DMS114 treated with DMSO at 0.1 percent for 48 hours (cell line): ENCODE measurements around the gene PI4KB.
"Not testable (repeated sequence)": the region's sequence is repeated elsewhere in the genome, so short reads cannot be mapped to it uniquely, and the experiment has no call there.

Experiments
- DNase-seq: peaks from one replicate; lab custom pipeline; 2025; ENCODE audit not compliant: unreplicated experiment; lab: John Stamatoyannopoulos, UW

Gene PI4KB

DNA sequence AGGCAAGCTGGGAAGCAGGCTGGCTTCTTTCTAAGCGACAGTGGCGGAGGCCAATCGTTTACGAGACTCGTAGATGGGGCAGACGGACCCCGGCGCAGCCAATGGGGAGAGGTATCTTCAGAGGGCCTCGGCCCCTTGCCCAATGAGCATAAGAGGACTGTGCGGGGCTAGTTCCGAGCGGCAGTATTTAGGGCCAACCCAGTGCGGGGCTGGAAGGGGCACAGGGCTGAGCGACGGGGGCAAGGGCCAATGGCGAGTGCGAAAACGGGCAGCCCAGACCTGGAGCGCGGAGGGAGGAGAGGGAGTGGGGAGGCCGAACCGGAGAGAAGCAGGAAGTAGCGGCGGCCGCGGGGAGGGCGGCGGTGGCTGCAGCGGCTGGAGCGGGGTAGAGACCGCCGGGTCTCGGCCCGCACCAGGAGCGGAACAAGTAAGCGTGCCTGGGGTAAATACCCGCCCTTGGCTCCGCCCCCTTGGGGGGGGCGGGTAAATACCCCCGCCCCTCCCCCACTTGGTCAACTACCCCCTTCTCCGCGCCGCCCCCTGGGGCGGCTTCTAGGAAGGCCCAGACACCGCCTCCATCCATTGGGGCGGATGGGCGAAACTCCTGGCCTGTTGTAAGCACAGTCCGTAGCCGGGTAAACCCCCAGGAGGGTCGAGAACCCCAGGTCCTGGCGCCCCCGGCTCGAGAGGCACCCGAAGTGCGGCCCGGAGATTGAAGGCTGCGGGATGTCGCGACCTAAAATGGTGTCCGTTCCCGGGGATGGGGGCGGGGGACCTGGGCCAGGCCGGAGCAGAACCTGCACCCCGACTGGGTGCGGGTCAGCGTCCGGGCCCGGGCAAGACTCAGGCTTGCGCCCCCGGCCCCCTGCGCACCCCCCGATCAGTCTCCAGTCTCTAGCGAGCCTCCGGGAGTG, 45.0 kb downstream of the PI4KB start, which contains the start of gene ZNF687:
ZNF687 (plus strand) TSS at position 331 of the 914 bp plus-strand sequence. CDS start 3,993 bp downstream, outside the sequence.
- peak; percentile 100 for DNase-seq

DNA sequence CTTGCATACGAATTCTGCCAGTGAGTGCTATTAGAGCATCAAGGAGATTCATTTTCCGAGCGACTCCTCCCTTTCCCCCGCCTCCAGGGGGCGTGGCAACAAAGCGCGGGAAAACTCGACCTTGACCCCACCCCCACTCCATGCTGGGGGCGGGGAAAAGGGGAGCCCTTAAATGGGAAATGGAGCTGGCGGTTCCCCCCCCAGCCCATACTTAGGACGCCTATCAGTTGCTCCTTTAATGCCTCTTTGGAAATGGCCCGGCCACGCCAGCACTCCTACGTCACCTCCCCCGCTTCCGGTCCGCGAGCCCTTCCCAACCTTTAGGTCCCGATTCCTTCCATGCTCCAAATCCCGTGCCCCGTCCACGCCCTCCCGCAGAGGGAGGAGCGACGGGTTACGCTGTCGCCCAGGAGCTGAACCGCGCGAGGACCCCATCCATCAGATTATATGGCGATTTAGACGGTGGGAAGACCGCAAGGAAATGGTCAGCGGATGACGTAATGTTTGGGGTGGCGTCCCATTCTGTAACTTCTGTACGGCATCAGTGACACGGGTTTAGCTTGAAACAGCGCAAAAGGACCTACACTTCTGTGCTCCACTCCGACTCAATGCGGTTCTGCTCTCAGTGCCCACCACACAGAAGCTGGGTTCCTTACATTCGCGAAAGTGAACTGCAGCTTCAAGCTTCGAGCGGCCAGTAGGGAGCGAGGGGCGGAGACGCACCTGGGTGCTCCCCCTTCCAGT, 45.8 kb downstream of the PI4KB start:
- peak; percentile 99 for DNase-seq

DNA sequence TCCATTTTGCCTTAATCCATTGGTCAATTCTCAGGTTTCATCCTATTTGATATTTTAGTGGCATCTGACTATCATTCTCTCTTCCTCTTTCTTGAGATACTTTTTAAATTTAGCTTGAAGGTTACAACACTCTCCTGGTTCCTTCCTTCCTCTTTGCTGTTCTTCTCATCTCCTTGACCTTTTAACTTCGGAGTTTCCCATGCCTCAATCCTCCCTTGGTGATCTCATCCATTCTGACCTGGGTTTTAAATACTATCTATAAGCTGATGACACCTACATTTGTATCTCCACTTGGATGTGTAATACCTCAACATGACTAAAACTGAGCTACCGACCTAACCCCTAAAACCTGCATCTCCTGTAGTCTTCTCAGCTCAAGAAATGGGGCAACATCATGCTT, 50.0 kb downstream of the PI4KB start:
- DNase-seq: no peak

DNA sequence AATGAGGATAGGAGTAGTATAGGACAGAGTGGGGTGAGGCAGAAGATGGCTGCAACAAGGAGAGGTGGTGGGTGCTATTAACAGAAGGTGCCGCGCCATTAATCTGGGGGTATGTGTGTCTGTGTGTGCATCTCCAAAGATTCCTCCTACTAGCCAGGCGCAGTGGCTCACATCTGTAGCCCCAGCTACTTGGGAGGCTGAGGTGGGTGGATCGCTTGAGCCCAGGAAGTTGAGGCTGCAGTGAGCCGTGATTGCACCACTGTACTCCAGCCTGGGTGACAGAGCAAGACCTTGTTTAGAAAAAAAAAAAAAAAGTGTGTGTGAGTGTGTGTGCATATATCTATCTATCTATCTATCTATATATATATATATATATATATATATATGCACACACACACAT, 51.9 kb downstream of the PI4KB start:
- DNase-seq: not testable (repeated sequence)

DNA sequence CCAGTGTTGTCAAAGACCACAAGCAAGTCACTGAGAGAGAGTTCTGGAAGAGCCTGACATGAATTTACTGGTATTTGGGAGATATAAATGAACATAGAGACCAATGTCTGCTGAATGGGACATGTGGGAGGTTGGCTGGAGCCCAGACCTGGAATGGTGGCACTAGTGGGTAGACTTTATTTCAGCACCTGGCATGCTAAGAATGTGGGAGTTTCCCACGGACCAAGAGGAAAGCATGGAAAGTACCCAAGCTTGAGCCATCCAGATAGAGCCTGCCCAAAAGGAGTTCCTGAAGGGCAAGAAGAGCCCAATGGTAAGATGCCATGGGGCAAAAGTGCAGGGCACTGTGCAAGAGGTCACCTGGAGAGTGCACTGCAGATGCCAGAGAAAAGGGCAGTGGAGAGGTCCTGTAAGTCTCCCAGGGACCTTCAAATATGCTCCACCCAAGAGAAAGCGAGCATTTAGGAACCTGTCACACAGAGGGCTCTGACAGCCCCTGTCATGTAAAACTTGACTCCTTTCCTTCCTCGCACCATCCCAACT, 53.2 kb downstream of the PI4KB start:
- DNase-seq: no peak

DNA sequence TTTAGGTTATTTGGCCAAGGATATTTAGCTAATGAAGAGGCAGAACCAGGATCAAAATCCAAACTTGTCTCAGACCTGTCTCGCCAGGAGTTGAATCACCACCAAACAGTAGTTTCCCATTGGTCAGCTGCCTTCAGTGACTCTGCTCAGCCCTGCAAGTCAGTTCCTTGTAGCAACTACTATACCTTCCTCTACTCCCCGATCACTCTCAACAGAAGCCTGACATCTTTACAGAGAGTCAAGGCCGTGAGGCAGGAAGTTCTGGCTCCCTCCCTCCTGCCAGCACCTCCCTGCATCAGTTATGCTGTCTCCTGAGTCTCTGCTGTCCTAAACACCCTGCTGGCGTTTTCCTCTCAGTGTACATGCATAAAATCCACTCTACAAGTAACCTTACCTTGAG, 59.5 kb downstream of the PI4KB start:
- DNase-seq: no peak

DNA sequence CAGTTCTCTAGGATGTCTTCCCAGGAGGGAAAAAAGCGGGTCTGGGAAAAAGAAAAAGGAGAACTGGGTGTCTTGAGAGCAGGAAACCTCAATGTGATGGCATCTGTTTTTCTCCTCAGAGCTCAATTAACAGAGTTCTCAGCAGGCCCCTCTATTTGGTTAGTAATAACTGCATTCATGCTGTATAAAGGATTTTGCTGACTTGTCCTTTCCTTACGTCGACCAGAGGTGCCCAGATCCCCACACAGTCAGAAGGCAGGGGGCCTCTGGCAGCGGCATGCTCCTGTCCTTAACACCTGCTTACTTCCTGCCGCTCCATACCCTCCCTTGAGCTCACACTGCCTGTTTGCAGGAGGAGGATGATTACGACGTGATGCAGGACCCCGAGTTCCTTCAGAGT, 60.4 kb downstream of the PI4KB start:
- DNase-seq: no peak

DNA sequence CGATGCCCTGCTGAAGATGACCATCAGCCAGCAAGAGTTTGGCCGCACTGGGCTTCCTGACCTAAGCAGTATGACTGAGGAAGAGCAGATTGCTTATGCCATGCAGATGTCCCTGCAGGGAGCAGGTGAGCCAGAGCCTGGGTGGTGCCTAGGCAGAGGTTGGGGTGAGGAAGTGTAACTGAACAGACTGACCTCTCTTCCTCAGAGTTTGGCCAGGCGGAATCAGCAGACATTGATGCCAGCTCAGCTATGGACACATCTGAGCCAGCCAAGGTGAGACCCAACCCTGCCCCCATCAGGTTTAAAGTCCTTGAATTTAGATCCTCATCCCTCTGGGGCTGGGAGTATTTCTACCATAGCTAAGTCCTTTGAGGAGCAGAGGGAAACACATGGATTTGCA, 60.9 kb downstream of the PI4KB start:
- DNase-seq: no peak

DNA sequence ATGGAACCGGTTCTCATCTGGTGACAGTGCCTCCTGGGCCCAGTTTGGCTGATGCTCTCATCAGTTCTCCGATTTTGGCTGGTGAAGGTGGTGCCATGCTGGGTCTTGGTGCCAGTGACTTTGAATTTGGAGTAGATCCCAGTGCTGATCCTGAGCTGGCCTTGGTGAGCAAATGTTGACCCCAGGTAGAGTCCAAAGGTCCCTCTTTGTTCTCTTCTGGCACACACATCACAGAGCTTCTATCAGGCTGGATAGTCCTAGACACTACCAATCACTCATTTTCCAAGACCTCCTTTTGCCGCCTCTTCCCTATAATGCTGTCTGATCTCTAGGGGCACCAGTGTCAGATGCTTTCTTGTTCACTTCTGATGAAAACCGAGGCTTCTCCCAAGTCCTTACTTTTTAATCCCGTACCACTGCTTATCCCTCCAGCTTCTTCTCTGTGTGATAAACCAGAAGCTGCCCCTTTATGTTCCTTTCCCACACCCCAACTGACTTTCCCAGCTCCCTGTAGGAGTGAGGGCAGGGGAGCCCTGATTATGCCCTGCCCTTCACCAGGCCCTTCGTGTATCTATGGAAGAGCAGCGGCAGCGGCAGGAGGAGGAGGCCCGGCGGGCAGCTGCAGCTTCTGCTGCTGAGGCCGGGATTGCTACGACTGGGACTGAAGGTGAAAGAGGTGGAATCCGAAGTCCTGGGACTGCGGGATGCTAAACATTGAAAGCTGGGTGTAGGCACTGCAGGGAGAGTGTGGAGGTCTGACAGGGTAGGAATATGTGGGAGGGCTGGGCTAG, 61.6 kb downstream of the PI4KB start:
- no peak for DNase-seq

DNA sequence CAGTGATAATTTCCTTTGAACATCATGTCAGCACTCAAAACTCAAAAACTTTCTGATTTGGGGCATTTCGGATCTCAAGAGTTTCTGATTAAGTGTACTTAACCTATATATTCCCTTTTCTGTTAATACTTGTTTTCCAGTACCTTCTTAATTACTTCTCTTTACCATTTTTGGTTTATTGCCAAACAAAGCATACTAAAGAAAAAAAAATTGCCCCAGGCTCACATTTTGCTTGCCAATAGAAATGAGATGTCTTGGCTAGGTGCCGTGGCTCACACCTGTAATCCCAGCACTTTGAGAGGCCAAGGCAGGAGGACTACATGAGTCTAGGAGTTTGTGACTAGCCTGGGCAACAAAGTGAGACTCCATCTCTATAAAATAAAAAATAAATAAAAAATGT, 67.9 kb downstream of the PI4KB start:
- DNase-seq: no peak

DNA sequence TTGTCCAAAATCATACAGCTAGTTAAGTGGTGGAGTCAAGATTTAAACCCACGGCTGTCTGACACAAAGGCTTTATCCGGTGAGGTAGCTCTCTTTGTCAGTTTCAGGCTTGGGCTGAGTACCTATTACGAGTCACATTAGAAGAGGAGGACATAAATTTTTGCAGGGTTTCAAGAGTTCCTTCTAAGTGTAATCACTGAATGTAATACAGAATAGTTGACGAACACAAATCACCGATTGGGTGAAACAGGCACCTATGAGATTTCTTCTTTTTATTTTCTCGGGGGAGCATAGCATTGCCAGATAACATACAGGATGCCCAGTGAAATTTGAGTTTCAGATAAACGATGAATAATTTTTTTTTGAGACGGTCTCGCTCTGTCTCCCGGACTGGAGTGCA, 71.8 kb downstream of the PI4KB start:
- no peak for DNase-seq

DNA sequence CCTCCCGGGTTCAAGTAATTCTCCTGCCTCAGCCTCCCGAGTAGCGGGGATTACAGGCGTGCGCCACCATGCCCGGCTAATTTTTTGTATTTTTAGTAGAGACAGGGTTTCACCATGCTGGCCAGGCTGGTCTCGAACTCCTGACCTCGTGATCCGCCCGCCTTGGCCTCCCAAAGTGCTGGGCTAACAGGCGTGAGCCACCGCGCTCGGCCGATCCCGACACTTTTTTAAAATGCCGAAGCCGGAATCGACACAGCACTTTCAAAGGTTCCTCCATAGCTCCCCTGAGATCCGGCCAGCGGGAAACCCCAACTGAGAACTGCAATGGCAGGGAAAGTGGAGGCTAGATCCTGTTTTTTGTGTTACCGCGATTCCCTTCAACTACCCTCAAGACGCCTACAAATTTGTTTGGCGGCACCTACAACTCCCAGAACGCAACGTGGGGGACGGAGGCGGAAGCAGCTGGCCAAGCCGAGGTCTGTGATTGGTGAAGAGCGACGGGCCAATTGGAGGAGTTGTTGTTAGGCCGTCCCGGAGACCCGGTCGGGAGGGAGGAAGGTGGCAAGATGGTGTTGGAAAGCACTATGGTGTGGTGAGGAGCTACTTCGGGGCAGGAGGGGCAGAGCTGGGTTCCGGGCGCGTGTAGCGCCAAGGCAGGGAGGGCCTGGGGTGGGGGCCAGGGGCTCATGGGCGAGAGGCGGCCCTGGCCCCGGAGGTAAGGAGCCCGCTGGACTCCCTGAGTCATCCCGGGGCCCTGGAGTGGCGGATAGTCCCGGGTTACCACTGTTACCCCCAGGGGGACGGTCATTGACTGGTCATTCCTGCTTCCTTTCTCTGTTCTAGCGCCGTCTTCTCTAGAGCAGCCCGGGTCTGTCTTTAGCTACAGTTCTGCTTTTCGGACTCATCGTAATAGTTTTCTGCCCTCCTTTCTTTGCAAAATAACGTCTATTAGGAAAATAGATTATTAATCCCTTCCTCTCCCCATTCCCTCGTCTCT, 72.7 kb downstream of the PI4KB start, which contains the start of gene PSMD4:
PSMD4 (plus strand) TSS at position 518 of the 997 bp plus-strand sequence; CDS start at position 567, 49 bp downstream.
- peak; percentile 100 for DNase-seq

DNA sequence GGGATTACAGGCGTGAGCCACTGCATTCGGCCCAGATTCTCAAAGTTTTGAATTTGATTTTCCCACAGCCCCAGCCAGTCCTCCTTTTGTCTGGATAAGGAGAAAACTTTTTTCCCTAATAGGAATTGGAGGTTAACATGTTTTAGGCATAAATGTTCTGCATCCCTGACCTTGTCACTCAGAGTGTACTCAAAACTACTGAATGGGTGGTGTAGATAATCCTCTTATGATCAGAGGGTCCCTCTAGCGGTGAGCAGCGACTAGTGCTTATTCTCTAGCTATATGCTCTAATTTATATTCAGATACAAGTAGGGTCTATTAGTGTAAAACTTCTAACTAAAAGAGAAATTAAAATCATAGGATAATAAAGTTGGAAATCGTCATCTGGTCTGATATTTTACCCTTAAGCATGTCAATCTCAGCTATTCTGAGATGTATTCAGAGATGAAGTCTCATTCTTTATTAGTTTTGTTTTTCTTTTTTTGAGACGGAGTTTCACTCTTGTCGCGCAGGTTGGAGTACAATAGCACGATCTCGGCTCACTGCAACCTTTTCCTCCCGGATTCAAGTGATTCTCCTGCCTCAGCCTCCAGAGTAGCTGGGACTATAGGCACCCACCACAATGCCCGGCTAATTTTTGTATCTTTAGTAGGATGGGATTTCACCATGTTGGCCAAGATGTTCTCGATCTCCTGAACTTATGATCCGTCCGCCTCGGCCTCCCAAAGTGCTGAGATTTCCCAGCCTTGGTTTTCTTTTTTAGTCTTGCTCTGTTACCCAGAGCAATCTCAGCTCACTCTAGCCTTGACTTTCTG, 75.4 kb downstream of the PI4KB start:
- DNase-seq: peak; percentile 97

DNA sequence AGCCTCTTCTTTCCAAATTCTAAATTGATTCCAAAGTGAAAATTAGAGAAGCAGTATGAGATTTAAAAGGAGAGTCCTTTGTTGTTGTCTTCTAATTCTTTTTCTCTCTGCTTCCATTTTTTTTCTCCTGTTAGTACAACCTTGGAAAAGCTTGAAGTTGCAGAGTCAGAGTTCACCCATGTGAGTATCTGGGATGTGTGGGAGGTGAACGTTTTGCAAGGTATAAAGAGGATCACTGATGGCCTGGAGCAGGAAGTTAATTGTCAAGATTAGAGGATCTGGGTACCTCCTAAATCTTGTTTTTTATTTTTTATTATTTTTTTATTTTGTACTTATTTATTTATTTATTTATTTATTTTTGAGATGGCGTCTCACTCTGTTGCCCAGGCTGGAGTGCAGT, 80.4 kb downstream of the PI4KB start:
- no peak for DNase-seq

DNA sequence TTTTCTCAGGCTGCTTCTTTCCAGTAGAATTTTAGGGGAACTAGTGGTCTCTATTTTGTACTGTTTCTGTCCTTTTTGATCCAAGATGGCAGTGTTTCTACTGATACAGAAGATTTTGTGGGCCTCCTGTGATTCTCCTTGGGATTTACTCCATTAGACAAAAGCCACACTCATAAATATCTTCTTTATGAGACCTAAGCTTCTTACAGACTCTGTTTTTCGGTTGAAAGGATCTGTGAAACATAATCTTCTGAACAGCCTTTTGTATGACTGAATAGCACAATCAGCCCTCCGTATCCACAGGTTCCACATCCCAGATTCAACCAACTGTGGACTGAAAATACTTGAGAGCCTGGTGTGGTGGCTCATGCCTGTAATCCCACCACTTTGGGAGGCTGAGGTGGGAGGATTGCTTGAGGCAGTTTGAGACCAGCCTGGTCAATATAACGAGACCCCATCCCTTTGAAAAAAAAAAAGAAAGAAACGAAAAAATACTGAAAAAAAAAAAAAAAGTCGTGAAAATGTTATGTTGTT, 83.5 kb downstream of the PI4KB start:
- no peak for DNase-seq

DNA sequence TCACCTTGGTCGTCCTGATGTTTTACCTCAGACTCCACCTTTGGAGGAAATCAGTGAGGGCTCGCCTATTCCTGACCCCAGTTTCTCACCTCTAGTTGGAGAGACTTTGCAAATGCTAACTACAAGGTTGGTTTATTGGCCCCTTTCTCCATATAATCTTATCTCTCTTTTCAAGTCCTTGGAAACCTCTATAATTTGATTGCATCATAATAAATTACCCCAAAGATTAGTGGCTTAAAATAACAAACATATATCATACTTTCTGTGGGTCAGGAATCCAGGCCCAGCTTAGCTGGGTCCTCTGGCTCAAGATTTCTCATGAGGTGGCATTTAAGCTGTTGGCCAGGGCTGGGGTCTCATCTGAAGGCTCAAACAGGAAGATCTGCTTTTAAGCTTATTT, 84.8 kb downstream of the PI4KB start:
- DNase-seq: no peak
